ENCODE results near the gene GLIS1. TPM values are rescaled to one million over a fixed set of nuclear protein-coding genes. Genes with fewer than 3 reads are reported as not detected.

Gene GLIS1
- total and polyA plus RNA-seq, 2 experiments from 2014 or later: 0.26 to 0.31 TPM

DNA sequence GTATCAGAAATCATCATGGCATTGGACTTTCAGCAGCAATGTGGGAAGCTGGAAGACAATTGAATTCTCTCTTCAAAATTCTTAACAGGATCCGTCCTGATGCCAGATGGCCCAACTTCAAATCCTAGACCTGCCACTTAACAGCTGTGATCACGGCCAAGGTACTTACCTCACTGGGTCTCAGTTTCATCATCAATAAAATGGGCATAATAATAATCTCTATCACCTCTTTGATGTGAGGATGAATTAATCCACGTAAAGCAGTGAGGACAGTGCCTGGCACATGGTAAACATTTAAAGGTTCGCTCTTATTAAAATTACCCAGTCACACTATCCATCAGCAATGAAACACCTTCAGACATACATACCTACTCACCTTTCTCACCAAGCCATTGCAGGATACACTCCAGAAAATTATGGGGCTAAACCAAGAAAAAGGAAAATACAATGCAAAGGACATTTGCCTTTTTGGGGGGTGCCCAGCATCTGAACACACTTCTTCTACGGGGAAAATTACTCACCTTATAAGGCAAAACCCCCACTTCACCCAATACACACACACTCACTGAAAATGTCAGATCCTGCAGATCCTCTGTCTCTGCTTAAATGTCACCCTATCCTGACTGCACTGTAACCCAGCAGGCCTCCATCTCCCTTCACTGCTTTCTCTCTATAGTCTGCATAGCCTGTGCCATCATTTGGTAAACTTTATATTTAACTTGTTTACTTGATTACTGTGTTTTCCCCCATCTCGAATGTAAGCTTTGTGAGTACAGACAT is 21.7 kb downstream of the GLIS1 start (continued):
- TF ChIP-seq, protein P1, sequence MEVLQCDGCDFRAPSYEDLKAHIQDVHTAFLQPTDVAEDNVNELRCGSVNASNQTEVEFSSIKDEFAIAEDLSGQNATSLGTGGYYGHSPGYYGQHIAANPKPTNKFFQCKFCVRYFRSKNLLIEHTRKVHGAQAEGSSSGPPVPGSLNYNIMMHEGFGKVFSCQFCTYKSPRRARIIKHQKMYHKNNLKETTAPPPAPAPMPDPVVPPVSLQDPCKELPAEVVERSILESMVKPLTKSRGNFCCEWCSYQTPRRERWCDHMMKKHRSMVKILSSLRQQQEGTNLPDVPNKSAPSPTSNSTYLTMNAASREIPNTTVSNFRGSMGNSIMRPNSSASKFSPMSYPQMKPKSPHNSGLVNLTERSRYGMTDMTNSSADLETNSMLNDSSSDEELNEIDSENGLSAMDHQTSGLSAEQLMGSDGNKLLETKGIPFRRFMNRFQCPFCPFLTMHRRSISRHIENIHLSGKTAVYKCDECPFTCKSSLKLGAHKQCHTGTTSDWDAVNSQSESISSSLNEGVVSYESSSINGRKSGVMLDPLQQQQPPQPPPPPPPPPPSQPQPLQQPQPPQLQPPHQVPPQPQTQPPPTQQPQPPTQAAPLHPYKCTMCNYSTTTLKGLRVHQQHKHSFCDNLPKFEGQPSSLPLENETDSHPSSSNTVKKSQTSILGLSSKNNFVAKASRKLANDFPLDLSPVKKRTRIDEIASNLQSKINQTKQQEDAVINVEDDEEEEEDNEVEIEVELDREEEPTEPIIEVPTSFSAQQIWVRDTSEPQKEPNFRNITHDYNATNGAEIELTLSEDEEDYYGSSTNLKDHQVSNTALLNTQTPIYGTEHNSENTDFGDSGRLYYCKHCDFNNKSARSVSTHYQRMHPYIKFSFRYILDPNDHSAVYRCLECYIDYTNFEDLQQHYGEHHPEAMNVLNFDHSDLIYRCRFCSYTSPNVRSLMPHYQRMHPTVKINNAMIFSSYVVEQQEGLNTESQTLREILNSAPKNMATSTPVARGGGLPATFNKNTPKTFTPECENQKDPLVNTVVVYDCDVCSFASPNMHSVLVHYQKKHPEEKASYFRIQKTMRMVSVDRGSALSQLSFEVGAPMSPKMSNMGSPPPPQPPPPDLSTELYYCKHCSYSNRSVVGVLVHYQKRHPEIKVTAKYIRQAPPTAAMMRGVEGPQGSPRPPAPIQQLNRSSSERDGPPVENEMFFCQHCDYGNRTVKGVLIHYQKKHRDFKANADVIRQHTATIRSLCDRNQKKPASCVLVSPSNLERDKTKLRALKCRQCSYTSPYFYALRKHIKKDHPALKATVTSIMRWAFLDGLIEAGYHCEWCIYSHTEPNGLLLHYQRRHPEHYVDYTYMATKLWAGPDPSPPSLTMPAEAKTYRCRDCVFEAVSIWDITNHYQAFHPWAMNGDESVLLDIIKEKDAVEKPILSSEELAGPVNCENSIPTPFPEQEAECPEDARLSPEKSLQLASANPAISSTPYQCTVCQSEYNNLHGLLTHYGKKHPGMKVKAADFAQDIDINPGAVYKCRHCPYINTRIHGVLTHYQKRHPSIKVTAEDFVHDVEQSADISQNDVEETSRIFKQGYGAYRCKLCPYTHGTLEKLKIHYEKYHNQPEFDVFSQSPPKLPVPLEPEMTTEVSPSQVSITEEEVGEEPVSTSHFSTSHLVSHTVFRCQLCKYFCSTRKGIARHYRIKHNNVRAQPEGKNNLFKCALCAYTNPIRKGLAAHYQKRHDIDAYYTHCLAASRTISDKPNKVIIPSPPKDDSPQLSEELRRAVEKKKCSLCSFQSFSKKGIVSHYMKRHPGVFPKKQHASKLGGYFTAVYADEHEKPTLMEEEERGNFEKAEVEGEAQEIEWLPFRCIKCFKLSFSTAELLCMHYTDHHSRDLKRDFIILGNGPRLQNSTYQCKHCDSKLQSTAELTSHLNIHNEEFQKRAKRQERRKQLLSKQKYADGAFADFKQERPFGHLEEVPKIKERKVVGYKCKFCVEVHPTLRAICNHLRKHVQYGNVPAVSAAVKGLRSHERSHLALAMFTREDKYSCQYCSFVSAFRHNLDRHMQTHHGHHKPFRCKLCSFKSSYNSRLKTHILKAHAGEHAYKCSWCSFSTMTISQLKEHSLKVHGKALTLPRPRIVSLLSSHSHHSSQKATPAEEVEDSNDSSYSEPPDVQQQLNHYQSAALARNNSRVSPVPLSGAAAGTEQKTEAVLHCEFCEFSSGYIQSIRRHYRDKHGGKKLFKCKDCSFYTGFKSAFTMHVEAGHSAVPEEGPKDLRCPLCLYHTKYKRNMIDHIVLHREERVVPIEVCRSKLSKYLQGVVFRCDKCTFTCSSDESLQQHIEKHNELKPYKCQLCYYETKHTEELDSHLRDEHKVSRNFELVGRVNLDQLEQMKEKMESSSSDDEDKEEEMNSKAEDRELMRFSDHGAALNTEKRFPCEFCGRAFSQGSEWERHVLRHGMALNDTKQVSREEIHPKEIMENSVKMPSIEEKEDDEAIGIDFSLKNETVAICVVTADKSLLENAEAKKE (CRISPR knock-in tag; IDR thresholded peaks at IDR 0.05): no peak
- TF ChIP-seq ZNF331 (CRISPR knock-in tag; IDR thresholded peaks at IDR 0.05; ENCODE audit: low read depth) (no peak), JUNB (IDR thresholded peaks at IDR 0.05; ENCODE audit: unreplicated experiment) (no peak), CREB1 (CRISPR knock-in tag; IDR thresholded peaks at IDR 0.05; ENCODE audit: low read depth) (no peak), STAT1 (IDR thresholded peaks at IDR 0.05; ENCODE audit: unreplicated experiment) (no peak), POLR2AphosphoS5 (IDR thresholded peaks at IDR 0.05; ENCODE audit: low read depth) (no peak), EZH2 (IDR thresholded peaks at IDR 0.05; ENCODE audit: low read depth, unreplicated experiment) (no peak), EZH2phosphoT487 (IDR thresholded peaks at IDR 0.05; ENCODE audit: unreplicated experiment) (no peak)
- TF ChIP-seq, protein P2, sequence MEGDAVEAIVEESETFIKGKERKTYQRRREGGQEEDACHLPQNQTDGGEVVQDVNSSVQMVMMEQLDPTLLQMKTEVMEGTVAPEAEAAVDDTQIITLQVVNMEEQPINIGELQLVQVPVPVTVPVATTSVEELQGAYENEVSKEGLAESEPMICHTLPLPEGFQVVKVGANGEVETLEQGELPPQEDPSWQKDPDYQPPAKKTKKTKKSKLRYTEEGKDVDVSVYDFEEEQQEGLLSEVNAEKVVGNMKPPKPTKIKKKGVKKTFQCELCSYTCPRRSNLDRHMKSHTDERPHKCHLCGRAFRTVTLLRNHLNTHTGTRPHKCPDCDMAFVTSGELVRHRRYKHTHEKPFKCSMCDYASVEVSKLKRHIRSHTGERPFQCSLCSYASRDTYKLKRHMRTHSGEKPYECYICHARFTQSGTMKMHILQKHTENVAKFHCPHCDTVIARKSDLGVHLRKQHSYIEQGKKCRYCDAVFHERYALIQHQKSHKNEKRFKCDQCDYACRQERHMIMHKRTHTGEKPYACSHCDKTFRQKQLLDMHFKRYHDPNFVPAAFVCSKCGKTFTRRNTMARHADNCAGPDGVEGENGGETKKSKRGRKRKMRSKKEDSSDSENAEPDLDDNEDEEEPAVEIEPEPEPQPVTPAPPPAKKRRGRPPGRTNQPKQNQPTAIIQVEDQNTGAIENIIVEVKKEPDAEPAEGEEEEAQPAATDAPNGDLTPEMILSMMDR (conservative IDR thresholded peaks at IDR 0.05; ENCODE audit: low read depth in 2 of 2): no peak
- TF ChIP-seq, protein P3, sequence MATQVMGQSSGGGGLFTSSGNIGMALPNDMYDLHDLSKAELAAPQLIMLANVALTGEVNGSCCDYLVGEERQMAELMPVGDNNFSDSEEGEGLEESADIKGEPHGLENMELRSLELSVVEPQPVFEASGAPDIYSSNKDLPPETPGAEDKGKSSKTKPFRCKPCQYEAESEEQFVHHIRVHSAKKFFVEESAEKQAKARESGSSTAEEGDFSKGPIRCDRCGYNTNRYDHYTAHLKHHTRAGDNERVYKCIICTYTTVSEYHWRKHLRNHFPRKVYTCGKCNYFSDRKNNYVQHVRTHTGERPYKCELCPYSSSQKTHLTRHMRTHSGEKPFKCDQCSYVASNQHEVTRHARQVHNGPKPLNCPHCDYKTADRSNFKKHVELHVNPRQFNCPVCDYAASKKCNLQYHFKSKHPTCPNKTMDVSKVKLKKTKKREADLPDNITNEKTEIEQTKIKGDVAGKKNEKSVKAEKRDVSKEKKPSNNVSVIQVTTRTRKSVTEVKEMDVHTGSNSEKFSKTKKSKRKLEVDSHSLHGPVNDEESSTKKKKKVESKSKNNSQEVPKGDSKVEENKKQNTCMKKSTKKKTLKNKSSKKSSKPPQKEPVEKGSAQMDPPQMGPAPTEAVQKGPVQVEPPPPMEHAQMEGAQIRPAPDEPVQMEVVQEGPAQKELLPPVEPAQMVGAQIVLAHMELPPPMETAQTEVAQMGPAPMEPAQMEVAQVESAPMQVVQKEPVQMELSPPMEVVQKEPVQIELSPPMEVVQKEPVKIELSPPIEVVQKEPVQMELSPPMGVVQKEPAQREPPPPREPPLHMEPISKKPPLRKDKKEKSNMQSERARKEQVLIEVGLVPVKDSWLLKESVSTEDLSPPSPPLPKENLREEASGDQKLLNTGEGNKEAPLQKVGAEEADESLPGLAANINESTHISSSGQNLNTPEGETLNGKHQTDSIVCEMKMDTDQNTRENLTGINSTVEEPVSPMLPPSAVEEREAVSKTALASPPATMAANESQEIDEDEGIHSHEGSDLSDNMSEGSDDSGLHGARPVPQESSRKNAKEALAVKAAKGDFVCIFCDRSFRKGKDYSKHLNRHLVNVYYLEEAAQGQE (IDR thresholded peaks at IDR 0.05; ENCODE audit: unreplicated experiment): no peak

Data from GM23338 (cell line).